CD4-positive, alpha-beta T cell treated with Interleukin-15 for 4 hours (primary cell): Measurements from ENCODE around the gene HYAL4.
"Not testable (repeated sequence)": the region's sequence is repeated elsewhere in the genome, so short reads cannot be mapped to it uniquely, and the experiment has no call there.

Experiments
- DNase-seq: peaks from one replicate; pipeline ENCODE4 v3.0.0-alpha.2; 2020; ENCODE audit warnings: low spot score

HYAL4 gene

GRCh38 chr7:123847868-123848267 is 2.9 kb downstream of the HYAL4 start:
- DNase-seq, result no peak

- no peak for DNase-seq
These were observed 4.9 kb downstream of the HYAL4 start for GRCh38 chr7:123849855-123850254.

DNA sequence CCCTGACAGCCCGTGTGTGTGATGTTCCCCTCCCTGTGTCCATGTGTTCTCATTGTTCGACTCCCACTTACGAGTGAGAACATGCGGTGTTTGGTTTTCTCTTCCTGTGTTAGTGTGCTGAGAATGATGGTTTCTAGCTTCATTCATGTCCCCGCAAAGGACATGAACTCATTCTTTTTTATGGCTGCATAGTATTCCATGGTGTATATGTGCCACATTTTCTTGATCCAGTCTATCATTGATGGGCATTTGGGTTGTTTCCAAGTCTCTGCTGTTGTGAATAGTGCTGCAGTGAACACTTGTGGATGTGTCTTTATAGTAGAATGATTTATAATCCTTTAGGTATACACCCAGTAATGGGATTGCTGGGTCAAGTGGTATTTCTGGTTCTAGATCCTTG is 6.4 kb downstream of the HYAL4 start:
- not testable (repeated sequence) for DNase-seq

- DNase-seq, result not testable (repeated sequence)
These were observed 9.3 kb downstream of the HYAL4 start for GRCh38 chr7:123854291-123854690.

DNA sequence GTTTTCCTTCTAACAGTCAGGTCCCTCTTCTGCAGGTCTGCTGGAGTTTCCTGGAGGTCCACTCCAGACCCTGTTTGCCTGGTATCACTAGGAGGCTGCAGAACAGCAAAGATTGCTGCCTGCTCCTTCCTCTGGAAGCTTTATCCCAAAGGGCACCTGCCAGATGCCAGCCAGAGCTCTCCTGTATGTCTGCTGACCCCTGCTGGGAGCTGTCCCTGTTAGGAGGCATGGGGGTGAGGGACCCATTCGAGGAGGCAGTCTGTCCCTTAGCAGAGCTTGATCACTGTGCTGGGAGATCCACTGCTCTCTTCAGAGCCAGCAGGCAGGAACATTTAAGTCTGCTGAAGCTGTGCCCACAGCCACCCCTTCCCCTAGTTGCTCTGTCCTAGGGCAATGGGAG is 11.5 kb downstream of the HYAL4 start:
- DNase-seq, result not testable (repeated sequence)

GRCh38 chr7:123860848-123861247 is 15.9 kb downstream of the HYAL4 start:
- DNase-seq, result no peak

- DNase-seq, result no peak
These were observed 17.8 kb downstream of the HYAL4 start for GRCh38 chr7:123862775-123863174.

DNA sequence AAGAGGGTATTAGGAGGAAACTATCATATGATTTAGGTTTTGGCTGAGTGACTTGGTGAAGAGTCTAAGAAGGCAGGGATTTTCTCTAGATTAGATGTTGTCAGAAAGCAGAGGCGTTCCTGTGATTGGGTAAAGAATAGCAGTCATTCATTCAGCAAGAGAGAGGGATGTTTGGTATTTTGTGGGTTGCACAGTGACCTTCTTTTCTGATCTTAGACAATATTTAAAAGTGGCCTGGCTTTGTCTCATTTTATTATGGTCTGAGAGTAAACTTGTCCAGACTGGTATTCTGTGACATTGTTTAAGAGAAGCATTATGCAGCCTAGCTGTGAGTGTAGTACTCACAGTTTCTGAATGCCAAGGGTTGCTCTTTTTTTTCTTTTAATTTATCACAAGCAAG is 18.5 kb downstream of the HYAL4 start:
- DNase-seq, result no peak

DNA sequence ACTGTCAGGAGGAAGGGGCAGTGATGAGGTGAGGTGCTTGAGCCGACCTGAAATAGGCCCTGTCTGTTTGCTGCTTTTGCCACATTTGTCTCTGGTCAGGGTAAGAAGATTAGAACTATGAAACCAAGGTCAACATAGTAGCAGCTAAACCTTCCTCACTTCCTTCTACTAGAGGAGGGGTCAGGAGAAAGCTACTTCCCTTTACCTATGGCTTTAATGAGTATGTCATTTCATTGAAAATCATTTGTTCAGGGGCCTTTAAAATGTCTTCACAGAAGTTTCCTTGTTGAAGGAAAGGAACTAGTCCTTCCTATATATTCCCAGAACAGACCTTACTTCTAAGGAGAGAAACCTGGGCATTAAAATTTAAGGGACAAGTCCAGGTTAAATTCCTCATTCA is 19.0 kb downstream of the HYAL4 start:
- no peak for DNase-seq

DNA sequence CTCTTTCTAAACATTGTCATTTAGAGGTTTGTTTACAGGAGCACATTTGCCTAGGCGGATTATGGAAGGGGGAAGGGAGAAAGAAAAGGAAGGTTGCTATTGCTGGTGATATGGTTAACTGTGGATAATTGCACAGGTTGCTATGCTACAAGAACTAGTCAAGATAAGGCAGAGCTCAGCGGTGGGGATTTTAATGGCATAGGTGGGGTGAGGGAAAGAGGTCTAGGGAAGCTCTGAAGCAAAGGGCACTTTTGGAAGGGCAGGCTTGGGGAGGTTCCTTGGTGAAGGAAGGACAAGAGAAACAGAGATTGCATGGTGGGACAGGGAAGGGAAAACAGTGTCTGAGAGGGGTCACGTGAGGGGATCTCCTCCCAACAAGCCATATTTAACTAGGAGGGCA is 19.5 kb downstream of the HYAL4 start:
- DNase-seq, result no peak

DNA sequence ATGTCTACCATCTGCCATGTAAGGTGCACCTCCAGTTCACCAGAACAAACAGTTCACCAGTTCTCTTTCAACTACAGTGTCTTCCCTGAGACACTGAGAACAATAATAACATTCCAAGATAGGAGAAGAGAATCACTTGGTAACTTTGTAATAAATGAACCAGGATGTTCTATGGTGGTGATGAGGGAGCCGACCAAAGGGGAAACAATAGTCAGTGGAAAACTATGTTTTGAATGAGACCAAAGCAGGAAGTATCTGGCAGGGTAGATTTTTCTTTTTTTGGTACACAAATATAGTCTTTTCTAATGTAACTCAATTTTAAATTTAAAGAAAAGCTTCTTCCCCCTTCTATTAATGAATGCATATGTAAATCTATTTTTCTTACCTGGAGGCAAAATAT is 20.0 kb downstream of the HYAL4 start:
- DNase-seq, result no peak

DNA sequence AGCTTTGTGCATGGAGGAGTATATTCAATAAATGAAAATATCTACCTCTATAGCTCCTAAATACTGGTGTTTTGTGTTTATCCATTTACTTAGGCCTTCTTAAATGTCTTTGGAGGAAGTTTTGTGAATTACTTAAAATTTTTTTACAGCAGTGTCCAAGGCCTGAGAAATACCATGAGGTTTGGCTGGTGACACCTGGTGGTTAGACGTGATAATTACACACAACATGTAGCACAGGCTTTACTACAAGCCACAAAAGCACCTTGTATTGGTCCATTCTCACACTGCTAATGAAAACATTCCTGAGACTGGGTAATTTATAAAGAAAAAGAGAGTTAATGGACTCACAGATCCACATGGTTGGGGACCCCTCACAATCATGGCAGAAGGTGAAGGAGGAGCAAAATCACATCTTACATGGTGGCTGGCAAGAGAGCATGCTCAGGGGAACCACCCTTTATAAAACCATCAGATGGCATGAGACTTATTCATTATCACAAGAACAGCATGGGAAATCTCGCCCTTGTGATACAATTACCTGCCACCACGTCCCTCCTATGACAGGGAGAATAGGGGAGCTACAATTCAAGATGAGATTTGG is 20.6 kb downstream of the HYAL4 start:
- DNase-seq, result peak; percentile 57

GRCh38 chr7:123867225-123867624 is 22.3 kb downstream of the HYAL4 start:
- no peak for DNase-seq

DNA sequence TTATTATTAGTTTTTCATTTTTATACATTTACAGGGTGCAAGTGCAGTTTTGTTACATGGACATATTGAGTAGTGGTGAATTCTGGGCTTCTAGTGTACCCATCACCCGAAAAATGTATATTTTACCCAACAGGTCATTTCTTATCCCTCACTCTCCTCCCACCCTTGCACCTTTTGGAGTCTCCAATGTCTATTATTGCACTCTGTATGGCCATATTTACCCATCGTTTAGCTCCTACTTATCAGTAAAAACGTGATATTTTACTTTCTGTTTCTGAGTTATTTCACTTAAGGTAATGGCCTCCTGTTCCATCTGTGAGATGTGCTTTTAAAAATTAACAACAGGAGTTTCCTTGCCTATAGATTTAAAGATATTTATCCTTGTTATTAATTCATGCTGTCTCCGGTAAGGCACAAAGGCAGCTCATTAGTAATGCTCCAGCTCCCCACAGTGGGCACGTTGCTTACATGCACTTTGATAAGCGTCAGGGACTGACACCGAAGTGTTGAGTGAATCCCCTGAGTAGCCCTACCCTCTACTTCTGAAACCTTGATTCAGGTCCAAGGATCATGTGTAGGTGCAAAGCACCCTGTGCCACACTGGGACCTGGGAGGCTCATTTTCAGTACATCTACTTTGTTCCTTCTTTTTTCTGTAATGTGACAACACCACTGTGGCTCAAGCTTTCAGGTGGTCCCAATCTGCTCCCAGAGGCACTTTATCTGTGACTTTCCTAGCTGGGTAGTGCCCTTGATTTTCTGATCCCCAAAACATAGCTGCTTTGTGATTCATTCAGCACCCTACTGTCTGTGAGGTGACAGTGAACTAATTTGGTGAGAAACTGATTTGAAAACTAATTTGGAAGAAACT is 27.3 kb downstream of the HYAL4 start:
- DNase-seq, result peak; percentile 13

DNA sequence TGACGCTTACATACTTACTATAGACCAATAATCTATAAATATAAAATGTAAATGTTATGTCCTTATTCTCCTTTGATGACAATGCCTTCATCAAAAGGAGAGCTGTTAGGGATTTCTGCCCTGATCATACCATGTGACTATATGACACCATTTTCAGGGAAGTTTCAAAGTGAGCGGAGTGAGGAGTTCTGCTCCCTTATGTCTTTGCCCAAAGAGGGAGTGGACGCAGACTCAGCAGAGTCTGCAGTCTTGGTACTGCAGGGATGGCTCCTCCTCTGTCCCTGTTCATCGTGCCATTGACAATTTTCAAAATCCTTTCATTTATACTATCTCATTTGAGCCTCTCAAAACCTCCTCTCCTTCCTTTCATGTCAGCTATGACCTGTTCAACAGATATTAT is 27.9 kb downstream of the HYAL4 start:
- no peak for DNase-seq

DNA sequence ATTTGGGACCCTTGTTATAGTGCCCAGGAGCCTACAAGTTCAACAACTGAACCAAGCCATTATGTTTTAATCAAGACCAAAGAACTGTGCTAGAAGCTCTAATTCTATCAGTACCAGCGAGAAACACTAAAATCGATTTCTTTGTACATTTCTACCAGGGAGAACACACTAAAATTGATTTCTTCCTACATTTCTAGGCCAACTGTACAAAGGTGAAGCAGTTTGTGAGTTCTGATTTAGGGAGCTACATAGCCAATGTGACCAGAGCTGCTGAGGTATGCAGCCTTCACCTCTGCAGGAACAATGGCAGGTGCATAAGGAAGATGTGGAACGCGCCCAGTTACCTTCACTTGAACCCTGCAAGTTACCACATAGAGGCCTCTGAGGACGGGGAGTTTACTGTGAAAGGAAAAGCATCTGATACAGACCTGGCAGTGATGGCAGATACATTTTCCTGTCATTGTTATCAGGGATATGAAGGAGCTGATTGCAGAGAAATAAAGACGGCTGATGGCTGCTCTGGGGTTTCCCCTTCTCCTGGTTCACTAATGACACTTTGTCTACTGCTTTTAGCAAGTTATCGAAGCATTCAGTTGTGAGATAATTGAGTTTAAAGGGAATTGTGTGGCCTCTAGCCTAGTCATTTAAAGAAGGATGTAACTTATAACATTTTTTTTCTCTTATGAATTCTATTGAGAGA is 31.7 kb downstream of the HYAL4 start:
- no peak for DNase-seq

- DNase-seq, result no peak
These were observed 34.7 kb downstream of the HYAL4 start for GRCh38 chr7:123879628-123880027.

DNA sequence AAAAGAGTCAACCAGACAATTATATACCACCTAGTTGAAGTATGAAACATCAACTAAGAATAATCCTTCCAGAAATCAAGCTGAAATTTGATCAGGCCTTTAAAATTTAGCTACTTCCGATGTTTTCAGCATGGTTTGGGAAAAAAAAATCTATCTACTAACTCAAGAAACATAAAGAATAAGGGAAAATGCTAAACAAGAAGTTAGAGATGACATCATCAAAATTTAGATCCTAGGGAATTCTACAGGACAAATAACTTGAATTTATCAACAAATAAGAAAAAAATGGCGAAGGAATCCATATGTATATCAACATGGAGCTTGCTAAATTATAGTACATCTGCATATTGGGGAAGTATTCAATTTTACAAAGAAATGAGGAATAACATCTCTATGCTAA is 36.3 kb downstream of the HYAL4 start:
- no peak for DNase-seq

DNA sequence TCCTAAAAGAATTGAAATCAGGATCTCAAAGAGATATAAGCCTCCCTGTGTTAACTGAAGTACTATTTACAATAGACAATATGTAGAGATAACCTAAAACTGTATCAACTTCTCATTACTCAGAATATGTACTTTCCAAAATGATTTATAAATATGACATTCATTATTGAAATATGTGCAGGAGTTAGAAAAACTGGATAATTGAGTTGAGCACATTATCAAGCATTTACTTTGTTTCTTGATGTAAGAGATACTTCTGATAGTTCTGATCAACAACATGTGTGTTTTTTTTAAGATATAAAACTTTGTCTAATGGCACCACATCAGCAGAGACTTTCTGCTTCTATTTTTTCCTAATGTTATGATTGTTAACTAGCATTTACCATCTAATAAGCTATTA is 38.2 kb downstream of the HYAL4 start:
- no peak for DNase-seq

DNA sequence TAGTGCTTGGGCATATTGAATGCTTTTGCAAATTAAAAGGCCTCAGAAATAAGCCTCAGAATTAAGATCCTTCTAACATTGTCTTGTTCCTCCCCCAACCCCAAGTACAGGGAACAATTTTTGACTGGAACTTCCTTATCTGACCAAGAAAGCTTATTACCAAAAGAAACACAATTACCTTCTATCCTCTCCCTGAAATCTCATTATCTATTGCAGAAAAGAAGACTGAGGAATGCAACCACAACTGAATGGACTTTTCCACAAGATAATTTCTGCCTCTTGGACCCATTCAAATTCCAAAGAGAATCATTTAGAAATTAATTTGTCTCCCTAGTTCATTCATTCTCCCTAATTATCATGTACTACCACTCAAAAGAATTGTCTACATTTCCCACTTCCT is 43.2 kb downstream of the HYAL4 start:
- no peak for DNase-seq

DNA sequence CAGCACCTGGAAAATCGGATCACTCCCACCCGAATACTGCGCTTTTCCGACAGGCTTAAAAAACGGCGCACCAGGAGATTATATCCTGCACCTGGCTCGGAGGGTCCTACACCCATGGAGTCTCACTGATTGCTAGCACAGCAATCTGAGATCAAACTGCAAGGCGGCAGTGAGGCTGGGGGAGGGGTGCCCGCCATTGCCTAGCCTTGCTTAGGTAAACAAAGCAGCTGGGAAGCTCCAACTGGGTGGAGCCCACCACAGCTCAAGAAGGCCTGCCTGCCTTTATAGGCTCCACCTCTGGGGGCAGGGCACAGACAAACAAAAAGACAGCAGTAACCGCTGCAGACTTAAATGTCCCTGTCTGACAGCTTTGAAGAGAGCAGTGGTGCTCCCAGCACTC is 49.8 kb downstream of the HYAL4 start:
- DNase-seq, result not testable (repeated sequence)

- no peak for DNase-seq
These were observed 56.1 kb downstream of the HYAL4 start for GRCh38 chr7:123901101-123901500.

DNA sequence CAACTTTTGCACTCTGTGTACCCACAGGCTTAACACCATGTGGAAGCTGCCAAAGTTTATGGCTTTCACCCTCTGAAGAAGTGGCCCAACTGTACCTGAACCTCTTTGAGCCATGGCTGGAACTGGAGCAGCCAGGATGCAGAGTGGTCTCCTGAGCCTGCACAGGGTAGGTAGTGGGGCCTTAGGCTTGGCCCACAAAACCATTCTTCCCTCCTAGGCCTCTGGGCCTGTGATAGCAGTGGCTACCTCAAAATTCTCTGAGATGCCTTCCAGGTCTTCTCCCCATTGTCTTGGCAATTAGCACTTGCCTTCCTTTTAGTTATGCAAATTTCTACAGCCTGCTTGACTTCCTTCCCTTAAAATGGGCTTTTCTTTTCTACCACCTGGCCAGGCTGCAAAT is 60.7 kb downstream of the HYAL4 start:
- DNase-seq, result no peak
